NCI-H2171 treated with DMSO at 0.1 percent for 48 hours (cell line): ENCODE measurements around the gene ZBED6.

Experiments
- DNase-seq: peaks from one replicate; lab custom pipeline; 2025; lab: John Stamatoyannopoulos, UW

The ZBED6 gene

DNA sequence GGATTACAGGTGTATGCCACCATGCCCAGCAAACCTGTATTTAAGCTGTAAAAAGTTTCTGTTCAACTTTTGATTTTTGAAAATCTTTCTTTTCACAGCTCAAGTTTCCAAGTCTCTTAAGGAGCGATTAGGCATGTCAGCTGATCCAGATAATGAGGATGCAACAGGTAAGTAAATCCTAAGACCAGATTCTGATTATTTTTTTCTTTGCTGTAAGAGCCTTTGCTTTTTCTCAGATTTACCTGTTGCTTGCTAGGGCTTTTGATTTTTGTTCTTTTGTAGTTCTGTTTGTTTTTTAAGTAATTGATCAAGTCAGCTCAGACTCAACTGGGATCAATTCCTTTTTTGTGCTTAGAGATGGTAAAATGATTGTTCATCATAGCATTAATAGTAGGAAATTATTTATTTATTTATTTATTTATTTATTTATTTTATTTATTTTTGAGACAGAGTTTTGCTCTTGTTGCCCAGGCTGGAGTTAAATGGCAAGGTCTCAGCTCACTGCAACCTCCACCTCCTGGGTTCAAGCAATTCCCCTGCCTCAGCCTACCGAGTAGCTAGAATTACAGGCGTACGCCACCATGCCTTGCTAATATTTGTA lies 44.9 kb downstream of the ZBED6 start:
- no peak for DNase-seq

- no peak for DNase-seq
These were observed 47.1 kb downstream of the ZBED6 start for GRCh38 chr1:203842559-203842876.

- DNase-seq: no peak
These were observed 48.0 kb downstream of the ZBED6 start for GRCh38 chr1:203843435-203843834.
